HepG2 (cell line): ENCODE data around the gene PLK3. TPM values are rescaled to one million over a fixed set of nuclear protein-coding genes. Genes with fewer than 3 reads are reported as not detected.

Experiments
- FOSL1 ChIP-seq: sonication (generic); formaldehyde crosslinking; IDR thresholded peaks from 2 replicates; pipeline ENCODE4 v1.9.0; 2021; ENCODE audit warnings: missing genetic modification reagents, borderline replicate concordance
- HNF4A ChIP-seq: sonication (generic); formaldehyde crosslinking; IDR thresholded peaks from 2 replicates; pipeline ENCODE4 v1.4.0; 2020; ENCODE audit warnings: missing genetic modification reagents
- HOXA3 ChIP-seq: sonication (generic); formaldehyde crosslinking; IDR thresholded peaks from 2 replicates; pipeline ENCODE4 v1.5.0; 2020; ENCODE audit warnings: missing genetic modification reagents
- KDM3A ChIP-seq: IDR thresholded peaks from 2 replicates; pipeline ENCODE4 v1.6.1; 2018; ENCODE audit warnings: low read depth, missing compliant biosample characterization
- LCORL ChIP-seq, 2 experiments: fragments of 450-650 bp in 1 of 2; sonication (generic) in 1 of 2; formaldehyde crosslinking in 1 of 2; IDR thresholded peaks; 2 replicates each; pipeline versions ENCODE4 v1.5.0 to v1.6.1; 2017 to 2020; ENCODE audit warnings: antibody characterized with exemption in 1 of 2, missing genetic modification reagents in 1 of 2
- MBD4 ChIP-seq: IDR thresholded peaks from 2 replicates; pipeline ENCODE4 v1.6.1; 2012; ENCODE audit warnings: low read length, inconsistent platforms, borderline replicate concordance
- NFE2L2 ChIP-seq: fragments of 150-350 bp; IDR thresholded peaks from 2 replicates; pipeline ENCODE4 v1.6.1; 2014; ENCODE audit warnings: low read length
- PHF20 ChIP-seq: sonication (generic); formaldehyde crosslinking; IDR thresholded peaks from 2 replicates; pipeline ENCODE4 v1.5.0; 2020; ENCODE audit warnings: mild to moderate bottlenecking, missing genetic modification reagents
- PHF8 ChIP-seq: sonication (generic); formaldehyde crosslinking; IDR thresholded peaks from 2 replicates; pipeline ENCODE4 v1.5.0; 2020; ENCODE audit warnings: missing genetic modification reagents
- RXRB ChIP-seq: IDR thresholded peaks from 2 replicates; pipeline ENCODE4 v1.6.1; 2016; ENCODE audit warnings: borderline replicate concordance, missing genetic modification reagents, missing compliant biosample characterization
- SETDB1 ChIP-seq: sonication (generic); formaldehyde crosslinking; IDR thresholded peaks from 2 replicates; pipeline ENCODE4 v1.5.1; 2020; ENCODE audit warnings: missing genetic modification reagents, mild to moderate bottlenecking, borderline replicate concordance
- ZNF142 ChIP-seq: sonication (generic); formaldehyde crosslinking; IDR thresholded peaks from 2 replicates; pipeline ENCODE4 v1.4.0; 2020; ENCODE audit warnings: missing genetic modification reagents
- ZNF160 ChIP-seq: sonication (generic); formaldehyde crosslinking; IDR thresholded peaks from 2 replicates; pipeline ENCODE4 v1.8.0; 2022; ENCODE audit warnings: mild to moderate bottlenecking, inconsistent platforms, missing genetic modification reagents
- ZNF282 ChIP-seq: fragments of 450-650 bp; IDR thresholded peaks from 2 replicates; pipeline ENCODE4 v1.6.1; 2018; ENCODE audit not compliant: partially characterized antibody
- ZNF501 ChIP-seq: sonication (generic); formaldehyde crosslinking; IDR thresholded peaks from 2 replicates; pipeline ENCODE4 v1.5.1; 2020; ENCODE audit warnings: mild to moderate bottlenecking, moderate library complexity, missing genetic modification reagents
- ZNF543 ChIP-seq: sonication (generic); formaldehyde crosslinking; IDR thresholded peaks from 2 replicates; pipeline ENCODE4 v1.4.0; 2020; ENCODE audit warnings: mild to moderate bottlenecking, missing genetic modification reagents
- ZNF615 ChIP-seq: sonication (generic); formaldehyde crosslinking; IDR thresholded peaks from 2 replicates; pipeline ENCODE4 v1.5.0; 2020; ENCODE audit warnings: mild to moderate bottlenecking, missing genetic modification reagents, borderline replicate concordance
- polyA plus RNA-seq, 8 experiments: library from polyadenylated mRNA; depleted of rRNA in 3 of 8; stranded (reverse) in 7 of 8; unstranded in 1 of 8; fragments of >200 nt; fragmentation: Illumina TruSeq in 4 of 8; extraction: Trizol in 4 of 8; gene quantifications; 2 replicates each; pipeline versions ENCODE4 v1.2.1 to v1.2.3, GENCODE V29; 2011 to 2016; ENCODE audit warnings: low read depth in 4 of 8, missing spikeins in 1 of 8, mixed read lengths in 1 of 8; ENCODE audit not compliant: insufficient read depth in 1 of 8
- total RNA-seq, 5 experiments: library from RNA; depleted of rRNA; stranded (reverse); fragments of >200 nt; fragmentation: Illumina TruSeq; extraction: Trizol; gene quantifications; 2 replicates each; pipeline ENCODE4 v1.2.3, GENCODE V29; 2016; ENCODE audit warnings: low read depth in 1 of 5
- TF ChIP-seq, protein P1 (sequence below): sonication (generic); formaldehyde crosslinking; conservative IDR thresholded peaks from 2 replicates; pipeline ENCODE4 v1.8.1; 2023; ENCODE audit warnings: missing genetic modification reagents
- TF ChIP-seq, protein P2 (sequence below): sonication (generic); formaldehyde crosslinking; conservative IDR thresholded peaks from 2 replicates; pipeline ENCODE4 v1.4.0; 2020; ENCODE audit warnings: missing genetic modification reagents
- TF ChIP-seq, protein P3 (sequence below): IDR thresholded peaks from 2 replicates; pipeline ENCODE4 v1.6.1; 2016; ENCODE audit warnings: low read depth

PLK3 gene
- total and polyA plus RNA-seq, 2 of the 13 experiments (the other 11 are each of a cell fraction or from before 2014, with no cell fraction given) = 9.8 to 16.9 TPM

DNA sequence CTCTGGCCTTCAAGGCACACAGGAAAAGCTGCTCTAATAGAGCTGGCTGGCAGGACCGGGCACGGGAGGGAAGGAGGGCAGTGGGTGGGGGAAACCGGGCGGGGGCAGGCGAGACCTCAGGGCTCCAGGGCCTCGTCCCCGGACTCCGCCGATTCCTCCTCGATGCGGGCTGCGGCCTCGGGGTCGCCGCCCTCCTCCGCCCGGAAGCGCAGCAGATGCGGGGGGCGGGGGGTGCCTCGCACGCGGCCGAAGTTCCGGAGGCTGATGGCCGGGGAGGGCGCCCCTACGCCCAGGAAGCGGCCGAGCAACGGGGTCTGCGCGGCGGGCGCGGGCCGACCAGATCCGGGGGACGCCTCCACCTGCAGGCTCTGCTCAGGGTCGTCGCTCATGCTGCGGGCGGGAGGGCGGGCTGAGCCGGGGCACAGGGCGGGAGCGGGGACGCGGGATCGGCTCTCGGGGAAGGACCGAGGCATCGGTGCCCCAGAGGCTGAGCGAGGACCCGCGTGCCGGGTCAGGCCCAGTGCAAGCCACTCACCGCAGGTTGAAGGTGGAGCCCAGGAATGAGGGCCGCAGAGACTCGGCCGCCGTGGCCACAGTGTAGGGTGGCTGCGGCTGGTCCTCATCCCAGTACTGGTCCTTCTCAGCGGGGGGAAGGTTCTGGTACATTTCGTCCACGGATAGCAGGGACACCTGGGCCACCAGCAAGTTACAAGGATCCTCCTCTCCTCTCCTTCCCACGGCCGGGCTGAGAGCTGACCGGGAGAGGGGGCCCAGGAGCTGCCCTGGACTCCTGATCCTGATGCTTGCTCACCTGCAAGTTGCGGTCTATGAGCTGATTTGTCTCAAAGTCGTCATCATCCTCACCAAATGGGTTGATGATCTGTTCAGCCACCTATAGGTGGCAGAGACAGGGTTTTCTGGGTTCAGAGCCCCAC is 15.8 kb upstream of the PLK3 start (continued):
- TF ChIP-seq, protein P1, sequence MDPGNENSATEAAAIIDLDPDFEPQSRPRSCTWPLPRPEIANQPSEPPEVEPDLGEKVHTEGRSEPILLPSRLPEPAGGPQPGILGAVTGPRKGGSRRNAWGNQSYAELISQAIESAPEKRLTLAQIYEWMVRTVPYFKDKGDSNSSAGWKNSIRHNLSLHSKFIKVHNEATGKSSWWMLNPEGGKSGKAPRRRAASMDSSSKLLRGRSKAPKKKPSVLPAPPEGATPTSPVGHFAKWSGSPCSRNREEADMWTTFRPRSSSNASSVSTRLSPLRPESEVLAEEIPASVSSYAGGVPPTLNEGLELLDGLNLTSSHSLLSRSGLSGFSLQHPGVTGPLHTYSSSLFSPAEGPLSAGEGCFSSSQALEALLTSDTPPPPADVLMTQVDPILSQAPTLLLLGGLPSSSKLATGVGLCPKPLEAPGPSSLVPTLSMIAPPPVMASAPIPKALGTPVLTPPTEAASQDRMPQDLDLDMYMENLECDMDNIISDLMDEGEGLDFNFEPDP (CRISPR knock-in tag) = no peak
- TF ChIP-seq ZNF160 (CRISPR knock-in tag) (peak; percentile 64; the same call in 1 of the 2 replicates), LCORL (IDR thresholded peaks at IDR 0.05) (no peak), LCORL (CRISPR knock-in tag; IDR thresholded peaks at IDR 0.05) (peak; percentile 64; the same call in 1 of the 2 replicates), ZNF615 (CRISPR knock-in tag) (no peak), ZNF282 (no peak), ZNF543 (CRISPR knock-in tag) (no peak), SETDB1 (no peak), FOSL1 (CRISPR knock-in tag) (no peak), HOXA3 (peak; percentile 50; the same call in 1 of the 2 replicates), RXRB (CRISPR knock-in tag) (peak; percentile 6; the same call in 1 of the 2 replicates), ZNF142 (no peak), HNF4A (CRISPR knock-in tag) (no peak), NFE2L2 (no peak), PHF20 (CRISPR knock-in tag) (peak; percentile 47; the same call in 1 of the 2 replicates), ZNF501 (CRISPR knock-in tag) (no peak), MBD4 (no peak), KDM3A (CRISPR knock-in tag) (0 out of 2 replicates have a peak, but pooled peaks have one; percentile 29), PHF8 (peak; percentile 84)
- TF ChIP-seq, protein P2, sequence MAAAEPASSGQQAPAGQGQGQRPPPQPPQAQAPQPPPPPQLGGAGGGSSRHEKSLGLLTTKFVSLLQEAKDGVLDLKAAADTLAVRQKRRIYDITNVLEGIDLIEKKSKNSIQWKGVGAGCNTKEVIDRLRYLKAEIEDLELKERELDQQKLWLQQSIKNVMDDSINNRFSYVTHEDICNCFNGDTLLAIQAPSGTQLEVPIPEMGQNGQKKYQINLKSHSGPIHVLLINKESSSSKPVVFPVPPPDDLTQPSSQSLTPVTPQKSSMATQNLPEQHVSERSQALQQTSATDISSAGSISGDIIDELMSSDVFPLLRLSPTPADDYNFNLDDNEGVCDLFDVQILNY (CRISPR knock-in tag) = no peak
- TF ChIP-seq, protein P3, sequence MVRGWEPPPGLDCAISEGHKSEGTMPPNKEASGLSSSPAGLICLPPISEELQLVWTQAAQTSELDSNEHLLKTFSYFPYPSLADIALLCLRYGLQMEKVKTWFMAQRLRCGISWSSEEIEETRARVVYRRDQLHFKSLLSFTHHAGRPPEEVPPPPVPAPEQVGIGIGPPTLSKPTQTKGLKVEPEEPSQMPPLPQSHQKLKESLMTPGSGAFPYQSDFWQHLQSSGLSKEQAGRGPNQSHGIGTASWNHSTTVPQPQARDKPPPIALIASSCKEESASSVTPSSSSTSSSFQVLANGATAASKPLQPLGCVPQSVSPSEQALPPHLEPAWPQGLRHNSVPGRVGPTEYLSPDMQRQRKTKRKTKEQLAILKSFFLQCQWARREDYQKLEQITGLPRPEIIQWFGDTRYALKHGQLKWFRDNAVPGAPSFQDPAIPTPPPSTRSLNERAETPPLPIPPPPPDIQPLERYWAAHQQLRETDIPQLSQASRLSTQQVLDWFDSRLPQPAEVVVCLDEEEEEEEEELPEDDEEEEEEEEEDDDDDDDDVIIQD (CRISPR knock-in tag) = no peak
